Dedifferentiated amniotic fluid mesenchymal stem cell (primary cell): Measurements from ENCODE around the gene NARF.
"Not testable (repeated sequence)": the region's sequence is repeated elsewhere in the genome, so short reads cannot be mapped to it uniquely, and the experiment has no call there.

Experiments
- DNase-seq: peaks from one replicate; pipeline ENCODE4 v3.0.0-alpha.2; 2016; ENCODE audit errors: extremely low spot score

Gene NARF

GRCh38 chr17:82446124-82446523 lies 12.4 kb upstream of the NARF start:
- DNase-seq: no peak

GRCh38 chr17:82446649-82447048 lies 11.9 kb upstream of the NARF start:
- DNase-seq: no peak

GRCh38 chr17:82447876-82448275 lies 10.7 kb upstream of the NARF start:
- DNase-seq: no peak

GRCh38 chr17:82449131-82449882 lies 9.2 kb upstream of the NARF start:
- DNase-seq: no peak

GRCh38 chr17:82449883-82450356 lies 8.6 kb upstream of the NARF start:
- no peak for DNase-seq

- DNase-seq: peak; percentile 93
These were observed 8.0 kb upstream of the NARF start, which contains the start of gene CYBC1 for GRCh38 chr17:82450357-82451106. CYBC1 (minus strand) TSS chr17:82450752; CDS start chr17:82449254, 1,498 bp downstream.

- DNase-seq: no peak
These were observed 6.4 kb upstream of the NARF start for GRCh38 chr17:82452162-82452561.

GRCh38 chr17:82453151-82453550 lies 5.4 kb upstream of the NARF start:
- not testable (repeated sequence) for DNase-seq

GRCh38 chr17:82453706-82454105 lies 4.8 kb upstream of the NARF start:
- not testable (repeated sequence) for DNase-seq

- no peak for DNase-seq
These were observed 1.2 kb upstream of the NARF start for GRCh38 chr17:82457073-82457928.

- no peak for DNase-seq
These were observed 687 bp upstream of the NARF start for GRCh38 chr17:82457929-82458178.

- DNase-seq: no peak
These were observed 414 bp downstream of the NARF start for GRCh38 chr17:82458885-82459424.

GRCh38 chr17:82459936-82460335 lies 1.4 kb downstream of the NARF start:
- DNase-seq: not testable (repeated sequence)

GRCh38 chr17:82461827-82462524 lies 3.4 kb downstream of the NARF start:
- DNase-seq: no peak

- DNase-seq: no peak
These were observed 4.8 kb downstream of the NARF start for GRCh38 chr17:82463391-82463790.

- no peak for DNase-seq
These were observed 5.5 kb downstream of the NARF start for GRCh38 chr17:82463925-82464566.

- no peak for DNase-seq
These were observed 6.0 kb downstream of the NARF start for GRCh38 chr17:82464567-82464929.

- no peak for DNase-seq
These were observed 6.6 kb downstream of the NARF start for GRCh38 chr17:82465023-82465603.

GRCh38 chr17:82468692-82469091 lies 10.2 kb downstream of the NARF start:
- DNase-seq: no peak

- DNase-seq: no peak
These were observed 11.5 kb downstream of the NARF start for GRCh38 chr17:82470065-82470464.
